AG04450 (cell line): ENCODE results near the gene PCDHAC1. TPM values are rescaled to one million over a fixed set of nuclear protein-coding genes. Genes with fewer than 3 reads are reported as not detected.

Experiments used
- CTCF ChIA-PET: fragments of 300-600, 350-600 bp; formaldehyde crosslinking; extraction: SDS; loops from one replicate; lab custom pipeline; 2022; ENCODE audit warnings: antibody characterized with exemption, inconsistent platforms; lab: Charles Lee
- POLR2A ChIA-PET: fragments of 350-600 bp; formaldehyde crosslinking; extraction: SDS; loops from one replicate; lab custom pipeline; 2021; ENCODE audit warnings: antibody characterized with exemption, inconsistent platforms; lab: Yijun Ruan, JAX
- DNase-seq: peaks from one replicate; pipeline ENCODE4 v3.0.0-alpha.2; 2011; ENCODE audit warnings: low read depth, low spot score
- H3K27ac ChIP-seq: one replicate; pipeline ENCODE4 v1.5.1; 2012; ENCODE audit warnings: low read depth, low read length, control low read depth
- H3K27me3 ChIP-seq: one replicate; pipeline ENCODE4 v1.6.0; 2012; ENCODE audit warnings: low read length; ENCODE audit not compliant: control insufficient read depth, insufficient read depth
- H3K4me3 ChIP-seq: 2 replicates; pipeline ENCODE4 v1.5.1; 2011; ENCODE audit warnings: mild to moderate bottlenecking, low read depth, low read length, control low read depth
- H3K9me3 ChIP-seq: 2 replicates; pipeline ENCODE4 v1.5.1; 2012; ENCODE audit warnings: low read length; ENCODE audit not compliant: control insufficient read depth, insufficient read depth
- CTCF ChIP-seq: IDR thresholded peaks from 2 replicates; pipeline ENCODE4 v1.5.1; 2011; ENCODE audit warnings: low read depth, low read length, control low read depth, inconsistent platforms
- polyA plus RNA-seq: library from polyadenylated mRNA; depleted of rRNA; stranded (reverse); fragments of >200 nt; gene quantifications from 2 replicates; pipeline ENCODE4 v1.2.3, GENCODE V29; 2011; rRNA removed
- small RNA-seq: library from RNA; depleted of rRNA; stranded (forward); fragments of <200 nt; gene quantifications from one replicate; pipeline ENCODE3, GENCODE V24; 2012; ENCODE audit warnings: low read depth; ENCODE audit not compliant: insufficient read length

Gene PCDHAC1
- polyA plus RNA-seq, 1 experiment: 0.04 TPM

GRCh38 chr5:140978983-140979382 lies 52.9 kb downstream of the PCDHAC1 start:
- no peaks in the 10 kb centered on the region for H3K27me3 ChIP-seq
- H3K27ac ChIP-seq: no peak overlapping the region
- TF ChIP-seq CTCF: no peak
- ChIA-PET POLR2A (no interaction called here), CTCF (no interaction called here)
- no peaks in the 10 kb centered on the region; the same call in none of the 2 replicates for H3K9me3 ChIP-seq
- no peak overlapping the region for H3K4me3 ChIP-seq
- DNase-seq: no peak

Small RNA genes lying within 50 kb of the gene (small RNA-seq; reads per million reads assigned to genes)
- gene AC010223.1: not detected

Other genes with a start within 250 kb of the PCDHAC1 start
- gene HARS1, start 234.9 kb upstream of the PCDHAC1 start, polyA plus RNA-seq: 93.6 and 98.8 TPM in 2 replicates
- 39.9 and 48.6 TPM in 2 replicates for gene HARS2, start 234.8 kb upstream of the PCDHAC1 start, polyA plus RNA-seq
- gene ZMAT2, start 225.9 kb upstream of the PCDHAC1 start, polyA plus RNA-seq: 66.6 and 82.8 TPM in 2 replicates
- gene PCDHA1, start 140.2 kb upstream of the PCDHAC1 start, polyA plus RNA-seq: 0.06 and 0.09 TPM in 2 replicates
- gene PCDHA2, start 131.4 kb upstream of the PCDHAC1 start, polyA plus RNA-seq: 0.05 and 0.07 TPM in 2 replicates
- 0.20 and 0.27 TPM in 2 replicates for gene PCDHA3, start 125.2 kb upstream of the PCDHAC1 start, polyA plus RNA-seq
- gene PCDHA4, start 119.2 kb upstream of the PCDHAC1 start, polyA plus RNA-seq: not detected in 2 replicates
- 0.02 TPM in 1 of 2 replicates, not detected in the other for gene PCDHA5, start 104.7 kb upstream of the PCDHAC1 start, polyA plus RNA-seq
- 0.02 and 0.09 TPM in 2 replicates for gene PCDHA6, start 98.3 kb upstream of the PCDHAC1 start, polyA plus RNA-seq
- 0.09 and 0.14 TPM in 2 replicates for gene PCDHA7, start 92.0 kb upstream of the PCDHAC1 start, polyA plus RNA-seq
- gene PCDHA8, start 85.1 kb upstream of the PCDHAC1 start, polyA plus RNA-seq: 0.01 TPM in 1 of 2 replicates, not detected in the other
- 0.02 TPM in 1 of 2 replicates, not detected in the other for gene PCDHA9, start 77.9 kb upstream of the PCDHAC1 start, polyA plus RNA-seq
- 0.01 and 0.02 TPM in 2 replicates for gene PCDHA10, start 70.4 kb upstream of the PCDHAC1 start, polyA plus RNA-seq
- not detected in 2 replicates for gene PCDHA11, start 57.3 kb upstream of the PCDHAC1 start, polyA plus RNA-seq
- gene PCDHA12, start 51.0 kb upstream of the PCDHAC1 start, polyA plus RNA-seq: not detected in 2 replicates
- not detected in 2 replicates for gene PCDHA13, start 44.2 kb upstream of the PCDHAC1 start, polyA plus RNA-seq
- not detected in 2 replicates for gene PCDHAC2, start 40.2 kb downstream of the PCDHAC1 start, polyA plus RNA-seq
- not detected in 2 replicates for gene PCDHB1, start 125.1 kb downstream of the PCDHAC1 start, polyA plus RNA-seq
- gene PCDHB2, start 168.3 kb downstream of the PCDHAC1 start, polyA plus RNA-seq: 0.86 and 1.1 TPM in 2 replicates
- 0.12 and 0.15 TPM in 2 replicates for gene PCDHB3, start 174.2 kb downstream of the PCDHAC1 start, polyA plus RNA-seq
- 0.04 and 0.06 TPM in 2 replicates for gene PCDHB4, start 195.5 kb downstream of the PCDHAC1 start, polyA plus RNA-seq
- 0.68 and 0.72 TPM in 2 replicates for gene PCDHB5, start 208.9 kb downstream of the PCDHAC1 start, polyA plus RNA-seq
- 0.21 TPM in 2 replicates for gene PCDHB6, start 223.8 kb downstream of the PCDHAC1 start, polyA plus RNA-seq
- gene PCDHB7, start 246.3 kb downstream of the PCDHAC1 start, polyA plus RNA-seq: 0.61 and 0.62 TPM in 2 replicates